Right cardiac atrium (tissue), 5 donors: Measurements from ENCODE around the gene HIC1. TPM values are rescaled to one million over a fixed set of nuclear protein-coding genes. Genes with fewer than 3 reads are reported as not detected.
"Not testable (repeated sequence)": the region's sequence is repeated elsewhere in the genome, so short reads cannot be mapped to it uniquely, and the experiment has no call there.

Experiments used
- ATAC-seq, 2 donors: fragments of 200-7000 bp; cut with Tn5 transposase; one replicate each; pipeline versions ENCODE4 v1.8.0 to v1.9.1; 2020; ENCODE audit warnings: moderate library complexity in 2 of 2, mild to moderate bottlenecking in 1 of 2
- DNase-seq, 3 donors: peaks; one replicate each; pipeline ENCODE4 v3.0.0-alpha.2; 2020
- H3K27ac ChIP-seq: one replicate; pipeline ENCODE4 v1.5.1; 2013; ENCODE audit warnings: mild to moderate bottlenecking, low read length, control low read depth, moderate library complexity
- H3K27me3 ChIP-seq: one replicate; pipeline ENCODE4 v1.6.1; 2013; ENCODE audit not compliant: control insufficient read depth, insufficient read depth
- H3K4me1 ChIP-seq: one replicate; pipeline ENCODE4 v1.6.1; 2013; ENCODE audit warnings: low read length; ENCODE audit not compliant: control insufficient read depth, insufficient read depth
- H3K4me3 ChIP-seq: one replicate; pipeline ENCODE4 v1.5.1; 2013; ENCODE audit warnings: low read length, control low read depth
- H3K9me3 ChIP-seq: one replicate; pipeline ENCODE4 v1.6.1; 2013; ENCODE audit warnings: low read length; ENCODE audit not compliant: control insufficient read depth
- WGBS: extraction: QIAGEN DNeasy Blood & Tissue Kit; methylation state at CpG from one replicate; pipeline ENCODE4 v1.1.7; 2013; 5-methylcytosine and 5-hydroxymethylcytosine counted together
- intact Hi-C, 4 donors: fragments of 100-400 bp; cut with DNase I; formaldehyde crosslinking; loops; one replicate each; pipeline versions ENCODE4 v1.11.0 to v1.14.0; 2022 to 2023
- long read RNA-seq, 4 donors: library from polyadenylated mRNA; unstranded; transcript quantifications; one replicate each; pipeline ENCODE4 v2.0.0, GENCODE V29; 2020 to 2021
- polyA plus RNA-seq: library from polyadenylated mRNA; stranded (reverse); fragments of 200-250 nt; gene quantifications from one replicate; pipeline ENCODE4 v1.2.3, GENCODE V29; 2013
- total RNA-seq, 4 donors: library from RNA; stranded (reverse); fragmentation: NEBNext Ultra II Directional; extraction: Animal tissue kit (Norgen Biotek cat#: 25700); gene quantifications; one replicate each; pipeline ENCODE4 v1.2.1, GENCODE V29; 2021
- donor health status: healthy with polysubstance abuse.
- donor health status: DM: no; HTN: yes; CAD: no.
- donor health status: DM: no; HTN: no; CAD: no.
- donor health status: DM: no; HTN: yes; CAD: no; lungs with severe emphysema.
- donor health status: DM: yes; HTN: yes; CAD: no.

Gene HIC1
- total RNA-seq: 10 to 100 TPM; 16.9 to 33.0 (median 24.7) TPM
- 10.3 TPM for polyA plus RNA-seq
- long read RNA-seq, donor 1, transcript HIC1-205 (2 exons, 1,134 nt): major isoform, 22 of 80 reads
- long read RNA-seq, donor 1, transcript HIC1-206 (1 exons, 725 nt): minor isoform, 16 of 80 reads
- long read RNA-seq, donor 1, partial matches to known transcripts: 0 of 80 reads
- long read RNA-seq, donor 1, other reads (novel, unspliced or antisense): 40 of 80 reads
- long read RNA-seq, donor 2, transcript HIC1-205 (2 exons, 1,134 nt): major isoform, 5 of 34 reads
- long read RNA-seq, donor 2, partial matches to known transcripts: 0 of 34 reads
- long read RNA-seq, donor 2, other reads (novel, unspliced or antisense): 25 of 34 reads
- long read RNA-seq, donor 3, partial matches to known transcripts: 0 of 10 reads
- long read RNA-seq, donor 3, other reads (novel, unspliced or antisense): 10 of 10 reads
- long read RNA-seq, donor 4, partial matches to known transcripts: 0 of 29 reads
- long read RNA-seq, donor 4, other reads (novel, unspliced or antisense): 24 of 29 reads

- Histone ChIP-seq H3K4me3 (peak within 1 kb of the TSS; percentile 81), H3K9me3 (no peaks in the 10 kb centered on the region), H3K4me1 (no peaks in the 10 kb centered on the region), H3K27me3 (no peaks in the 10 kb centered on the region), H3K27ac (peak within 1 kb of the TSS; percentile 69)
- ATAC-seq (peak; percentile 67 to 68), DNase-seq (peak; percentile 85 to 95 (median 93))
- WGBS: 2% methylated on average over 72 of the region's 72 CpGs
- intact Hi-C loops: loop anchor here (2.0 to 5.0 kb wide), 3 partner anchors 184 to 190 kb away; no protein-coding TSS in a partner anchor
These were observed at the start of gene HIC1 for GRCh38 chr17:2054512-2055291. Gene HIC1 (plus strand): TSS chr17:2055103. CDS start chr17:2056691, 1,588 bp downstream.

GRCh38 chr17:2008332-2009126, 46.4 kb upstream of the HIC1 start:
- peaks cover 3% of the 10 kb centered on the region for H3K4me1 ChIP-seq
- intact Hi-C loops: no loop called here
- no peaks in the 10 kb centered on the region for H3K9me3 ChIP-seq
- no peaks in the 10 kb centered on the region for H3K27me3 ChIP-seq
- DNase-seq (no peak), ATAC-seq (no peak)
- H3K4me3 ChIP-seq: no peak overlapping the region
- 80% methylated on average over 15 of the region's 15 CpGs for WGBS
- no peak overlapping the region for H3K27ac ChIP-seq

- Histone ChIP-seq H3K27ac (no peak overlapping the region), H3K27me3 (no peaks in the 10 kb centered on the region), H3K4me3 (no peak overlapping the region), H3K4me1 (peaks cover 3% of the 10 kb centered on the region), H3K9me3 (no peaks in the 10 kb centered on the region)
- WGBS: 93% methylated on average over 10 of the region's 10 CpGs
- DNase-seq: no peak
- ATAC-seq: no peak
- intact Hi-C loops: no loop called here
These were observed 45.2 kb upstream of the HIC1 start for GRCh38 chr17:2009737-2010136.

DNA sequence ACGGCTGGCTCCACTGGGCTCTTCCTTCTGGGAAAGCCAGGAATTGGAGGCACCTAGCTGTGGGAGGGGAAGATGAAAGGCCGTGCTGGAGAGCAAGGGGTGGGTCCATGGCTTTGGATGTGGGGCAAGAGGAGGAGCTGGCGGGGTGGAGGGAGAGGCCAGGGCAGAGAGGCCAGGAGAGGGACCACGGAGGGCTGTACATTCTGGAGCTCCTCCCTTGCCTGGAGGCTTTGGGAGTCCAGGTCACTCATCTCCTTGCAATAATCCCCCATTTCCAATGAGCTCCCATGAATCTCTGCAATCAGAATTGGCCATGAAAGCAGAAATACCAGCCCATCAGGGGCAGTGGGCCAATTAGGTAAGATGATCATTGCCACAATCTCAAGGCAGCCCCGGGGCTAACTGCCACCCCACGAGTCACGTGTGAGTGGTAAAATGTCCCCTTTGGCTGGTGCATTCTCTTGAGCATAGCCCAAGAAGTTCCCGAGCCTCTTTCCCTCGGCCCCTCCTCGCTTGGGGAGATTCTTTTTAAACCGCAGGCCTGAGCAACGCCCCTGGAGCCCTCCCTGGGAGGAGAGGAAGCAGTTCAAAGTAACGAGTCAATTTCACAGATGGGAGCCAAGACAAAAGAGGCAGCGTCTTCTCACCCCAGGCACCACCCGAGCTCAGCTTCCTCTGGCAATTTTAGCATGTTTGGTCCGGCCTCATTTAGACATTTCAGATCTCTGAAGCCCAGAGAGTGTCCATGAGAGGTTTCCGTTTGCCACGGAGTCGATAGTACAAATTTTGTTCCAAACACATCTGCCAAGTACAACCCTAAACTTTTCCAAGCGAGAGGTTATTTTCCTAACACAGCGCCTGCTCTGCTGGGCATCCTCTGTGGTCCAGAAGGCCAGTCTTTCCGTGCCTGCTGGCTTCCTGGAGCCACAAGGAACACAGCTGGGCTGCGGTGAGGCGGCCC, 43.2 kb upstream of the HIC1 start:
- H3K27ac ChIP-seq: peak overlapping the region; percentile 31
- H3K4me3 ChIP-seq: no peak overlapping the region
- no peaks in the 10 kb centered on the region for H3K9me3 ChIP-seq
- peak; percentile 72 to 84 for ATAC-seq
- WGBS: 35% methylated on average over 24 of the region's 24 CpGs
- peaks cover 3% of the 10 kb centered on the region for H3K4me1 ChIP-seq
- intact Hi-C loops: no loop called here
- H3K27me3 ChIP-seq: no peaks in the 10 kb centered on the region
- peak in 2 of 3 donors; percentile 48 to 72 for DNase-seq

DNA sequence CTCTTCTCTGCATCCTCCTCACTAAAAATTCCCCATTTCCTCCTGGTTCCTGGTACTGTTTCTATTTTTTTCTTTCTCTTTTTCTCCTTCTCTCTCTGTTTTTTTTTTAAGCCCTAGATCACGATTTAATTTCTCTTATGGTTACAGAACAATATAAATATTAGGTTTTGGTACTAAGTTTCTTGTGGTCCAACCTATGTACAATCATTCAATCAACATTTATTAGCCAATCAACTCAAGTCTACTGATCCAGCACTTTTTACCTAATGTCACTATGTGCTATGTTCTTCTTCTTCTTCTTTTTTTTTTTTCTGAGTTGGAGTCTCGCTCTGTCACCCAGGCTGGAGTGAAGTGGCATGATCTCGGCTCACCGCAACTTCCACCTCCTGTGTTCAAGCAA, 42.4 kb upstream of the HIC1 start:
- H3K4me1 ChIP-seq: peaks cover 3% of the 10 kb centered on the region
- ATAC-seq (no peak), DNase-seq (no peak)
- H3K27me3 ChIP-seq: no peaks in the 10 kb centered on the region
- H3K9me3 ChIP-seq: no peaks in the 10 kb centered on the region
- 92% methylated on average over 4 of the region's 4 CpGs for WGBS
- intact Hi-C loops: no loop called here
- no peak overlapping the region for H3K27ac ChIP-seq
- no peak overlapping the region for H3K4me3 ChIP-seq

- intact Hi-C loops, DNase-seq, H3K27me3 ChIP-seq, H3K9me3 ChIP-seq, H3K27ac ChIP-seq, H3K4me1 ChIP-seq, H3K4me3 ChIP-seq: not testable (repeated sequence)
- 96% methylated on average over 6 of the region's 6 CpGs for WGBS
- peak in 1 of 2 donors; percentile 5 for ATAC-seq
These were observed 41.5 kb upstream of the HIC1 start for GRCh38 chr17:2013220-2013993.

- peak; percentile 46 to 55 for ATAC-seq
These were observed 40.9 kb upstream of the HIC1 start for GRCh38 chr17:2013994-2014317.

GRCh38 chr17:2015314-2015713, 39.6 kb upstream of the HIC1 start:
- WGBS: 77% methylated on average over 14 of the region's 14 CpGs
- DNase-seq: peak in 1 of 3 donors; percentile 20
- H3K9me3 ChIP-seq: no peaks in the 10 kb centered on the region
- no peaks in the 10 kb centered on the region for H3K27me3 ChIP-seq
- H3K27ac ChIP-seq: no peak overlapping the region
- no peak for ATAC-seq
- intact Hi-C loops: no loop called here
- peaks cover 3% of the 10 kb centered on the region for H3K4me1 ChIP-seq
- no peak overlapping the region for H3K4me3 ChIP-seq

More at GRCh38 chr17:2013994-2014317, 40.9 kb upstream of the HIC1 start:
- Histone ChIP-seq H3K4me1 (peaks cover 3% of the 10 kb centered on the region), H3K27ac (no peak overlapping the region), H3K27me3 (no peaks in the 10 kb centered on the region), H3K9me3 (no peaks in the 10 kb centered on the region), H3K4me3 (no peak overlapping the region)
- intact Hi-C loops: no loop called here
- 100% methylated on average over 1 of the region's 1 CpG for WGBS
- no peak for DNase-seq

GRCh38 chr17:2016494-2016893, 38.4 kb upstream of the HIC1 start:
- peak in 1 of 3 donors; percentile 24 for DNase-seq
- WGBS: 90% methylated on average over 20 of the region's 20 CpGs
- H3K4me3 ChIP-seq: no peak overlapping the region
- peaks cover 3% of the 10 kb centered on the region for H3K4me1 ChIP-seq
- H3K27ac ChIP-seq: no peak overlapping the region
- no peaks in the 10 kb centered on the region for H3K27me3 ChIP-seq
- intact Hi-C loops: no loop called here
- no peak for ATAC-seq
- H3K9me3 ChIP-seq: no peaks in the 10 kb centered on the region
